Transverse colon (tissue), 3 donors: Measurements from ENCODE around the gene GSTT2B.

ENCODE experiments used
- CTCF ChIP-seq, 5 experiments: fragments of 200-600 bp in 3 of 5; fragments of 450-650 bp in 2 of 5; sonication (generic) in 3 of 5; IDR thresholded peaks; 1 replicate in 2 of 5; 2 replicates in 3 of 5; pipeline ENCODE4 v1.5.1; 2016 to 2017; ENCODE audit warnings: antibody characterized with exemption in 5 of 5, inconsistent platforms in 3 of 5, mild to moderate bottlenecking in 2 of 5, moderate library complexity in 1 of 5
- POLR2A ChIP-seq: fragments of 450-650 bp; IDR thresholded peaks from one replicate; pipeline ENCODE4 v1.6.1; 2016; ENCODE audit warnings: antibody characterized with exemption, mild to moderate bottlenecking, moderate library complexity

GRCh38 chr22:23911318-23911980 lies 49.5 kb downstream of the GSTT2B start:
- TF ChIP-seq POLR2A = no peak
- TF ChIP-seq CTCF (IDR thresholded peaks at IDR 0.05) = no peak
